Tibial nerve (tissue), 4 donors: Measurements from ENCODE around the gene ITGA5.

Experiments used
- EP300 ChIP-seq, 2 donors: sonication (generic); formaldehyde crosslinking; IDR thresholded peaks; one replicate each; pipeline ENCODE4 v1.6.1; 2017; ENCODE audit warnings: antibody characterized with exemption in 2 of 2, mild to moderate bottlenecking in 1 of 2
- POLR2A ChIP-seq, 2 donors: fragments of 450-650 bp; IDR thresholded peaks; one replicate each; pipeline ENCODE4 v1.6.1; 2017; ENCODE audit warnings: antibody characterized with exemption in 2 of 2, mild to moderate bottlenecking in 2 of 2, moderate library complexity in 2 of 2
- TF ChIP-seq, protein P1 (sequence below), 5 experiments: fragments of 200-600 bp in 3 of 5; fragments of 450-650 bp in 2 of 5; sonication (generic) in 3 of 5; IDR thresholded peaks; one replicate each; pipeline ENCODE4 v1.5.1; 2016 to 2019; ENCODE audit warnings: antibody characterized with exemption in 5 of 5, mild to moderate bottlenecking in 3 of 5, moderate library complexity in 2 of 5

DNA sequence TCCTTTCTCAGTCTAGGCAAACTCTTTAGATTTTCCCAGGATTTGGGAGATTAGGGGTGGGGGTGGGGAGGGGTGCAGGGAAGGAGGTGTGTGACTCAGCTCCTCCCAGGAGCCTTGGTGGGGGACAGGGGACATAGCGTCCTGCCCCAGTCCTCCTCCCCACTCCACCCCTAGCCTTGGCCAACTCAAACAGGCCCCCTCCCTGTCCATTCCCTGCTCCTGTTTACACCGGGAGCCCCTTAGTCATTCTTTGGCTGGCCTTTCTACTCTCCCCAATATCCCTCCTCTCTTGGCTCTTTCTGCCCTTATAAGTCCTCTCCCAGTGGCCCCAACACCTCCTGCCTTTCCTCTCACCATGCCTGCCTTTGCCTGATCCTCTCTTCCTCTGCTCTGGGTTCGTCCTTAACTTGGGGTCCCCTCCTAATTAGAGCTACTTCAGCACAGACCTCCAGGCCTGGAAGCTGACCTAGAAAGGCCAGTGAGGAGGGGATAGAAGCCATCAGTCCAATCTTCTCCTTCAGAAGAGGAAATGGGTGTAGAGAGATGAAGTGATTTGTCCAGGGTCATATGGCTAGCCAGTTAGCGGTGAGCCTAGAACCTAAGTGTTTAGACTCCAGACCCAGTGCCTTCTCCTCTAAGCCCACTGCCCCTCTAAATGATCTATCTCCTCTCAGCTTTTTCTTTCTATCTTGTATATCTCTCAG is 2.3 kb upstream of the ITGA5 start:
- TF ChIP-seq, protein P1, sequence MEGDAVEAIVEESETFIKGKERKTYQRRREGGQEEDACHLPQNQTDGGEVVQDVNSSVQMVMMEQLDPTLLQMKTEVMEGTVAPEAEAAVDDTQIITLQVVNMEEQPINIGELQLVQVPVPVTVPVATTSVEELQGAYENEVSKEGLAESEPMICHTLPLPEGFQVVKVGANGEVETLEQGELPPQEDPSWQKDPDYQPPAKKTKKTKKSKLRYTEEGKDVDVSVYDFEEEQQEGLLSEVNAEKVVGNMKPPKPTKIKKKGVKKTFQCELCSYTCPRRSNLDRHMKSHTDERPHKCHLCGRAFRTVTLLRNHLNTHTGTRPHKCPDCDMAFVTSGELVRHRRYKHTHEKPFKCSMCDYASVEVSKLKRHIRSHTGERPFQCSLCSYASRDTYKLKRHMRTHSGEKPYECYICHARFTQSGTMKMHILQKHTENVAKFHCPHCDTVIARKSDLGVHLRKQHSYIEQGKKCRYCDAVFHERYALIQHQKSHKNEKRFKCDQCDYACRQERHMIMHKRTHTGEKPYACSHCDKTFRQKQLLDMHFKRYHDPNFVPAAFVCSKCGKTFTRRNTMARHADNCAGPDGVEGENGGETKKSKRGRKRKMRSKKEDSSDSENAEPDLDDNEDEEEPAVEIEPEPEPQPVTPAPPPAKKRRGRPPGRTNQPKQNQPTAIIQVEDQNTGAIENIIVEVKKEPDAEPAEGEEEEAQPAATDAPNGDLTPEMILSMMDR (IDR thresholded peaks at IDR 0.05) = no peak
- TF ChIP-seq EP300 (IDR thresholded peaks at IDR 0.05) (peak in 1 of 2 donors; percentile 37), POLR2A (IDR thresholded peaks at IDR 0.05) (no peak)
